ENCODE results near the gene CRACR2B.
A peak's percentile ranks its signal among the peaks of the same experiment; 100 is the strongest.

The CRACR2B gene

DNA sequence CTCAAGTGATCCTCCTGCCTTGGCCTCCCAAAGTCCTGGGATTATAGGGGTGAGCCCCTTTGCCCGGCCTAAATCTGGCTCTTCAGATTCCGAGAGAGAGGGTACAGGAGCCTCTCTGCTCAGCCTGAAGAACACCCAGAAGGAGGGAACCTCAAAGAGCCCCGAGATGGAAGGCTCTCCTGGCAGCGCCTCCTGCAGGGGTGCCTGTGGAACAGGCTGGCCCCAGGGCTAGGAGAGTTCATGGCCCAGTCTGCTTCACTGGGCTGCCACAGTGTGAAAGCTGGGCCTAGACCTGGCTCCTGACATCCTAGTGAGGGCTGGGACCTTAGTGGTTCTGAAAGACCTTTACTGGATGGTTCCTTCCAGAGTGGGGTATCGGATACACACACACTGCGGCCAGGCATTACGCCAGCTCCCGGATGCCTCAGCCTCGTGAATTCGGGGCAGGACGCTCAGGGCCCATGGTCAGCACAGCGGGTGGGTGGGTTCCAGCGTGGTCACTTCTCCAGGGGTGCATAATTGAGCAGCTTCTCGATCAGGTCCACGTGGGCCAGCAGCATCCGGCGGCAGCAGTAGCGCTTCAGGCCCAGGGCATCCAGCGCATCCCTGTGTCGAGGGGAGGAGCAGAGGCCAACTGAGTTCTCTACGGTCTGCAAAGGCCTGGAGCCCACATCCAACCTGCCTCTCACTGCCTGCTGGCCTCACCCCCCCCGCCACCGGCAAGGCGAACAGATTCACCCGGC is 12.3 kb downstream of the CRACR2B start:
- DNase-seq: no peak

- no peak for DNase-seq
Measured at GRCh38 chr11:841981-842369, 14.3 kb downstream of the CRACR2B start.

DNA sequence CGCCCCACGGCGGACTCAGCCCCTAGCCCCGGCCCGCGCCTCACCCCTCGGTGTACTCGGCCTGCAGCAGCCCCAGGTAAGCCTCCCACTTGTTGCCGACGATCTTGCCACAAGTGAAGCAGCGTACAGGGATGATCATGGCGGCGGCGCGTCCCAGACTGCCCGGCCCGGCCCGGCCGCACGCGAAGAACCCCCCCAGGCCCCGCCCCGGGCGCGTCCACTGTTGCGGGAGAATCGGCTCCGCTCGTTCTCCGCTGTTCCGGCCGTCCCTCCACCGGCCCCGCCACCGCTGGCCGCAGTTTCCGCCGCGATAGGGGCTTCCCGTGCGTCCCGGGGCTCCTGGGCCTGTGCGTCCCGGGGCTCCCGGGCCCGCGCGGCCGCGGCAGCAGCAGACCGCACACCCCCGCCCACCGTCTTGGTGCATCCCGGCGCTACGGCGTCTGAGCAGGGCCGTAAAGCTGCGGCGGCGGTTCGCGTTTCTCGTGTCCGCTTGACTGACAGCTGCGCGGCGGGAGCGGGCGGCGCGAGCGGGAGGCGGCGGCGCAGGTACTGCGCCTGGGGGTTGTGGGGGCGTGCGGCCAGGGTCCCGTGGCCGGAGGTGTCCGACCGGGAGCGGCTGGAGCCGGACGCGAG is 14.8 kb downstream of the CRACR2B start, which contains the start of the genes POLR2L and TSPAN4:
Gene POLR2L (minus strand): TSS at position 160 of the 633 bp plus-strand sequence. CDS start 21 bp downstream, at position 139.
Gene TSPAN4 (plus strand): TSS at position 483 of the 633 bp plus-strand sequence. CDS start 7,453 bp downstream, outside the sequence.
- DNase-seq: peak; percentile 78 to 93 (median 81)

- no peak for DNase-seq
Measured at GRCh38 chr11:843086-843734, 15.5 kb downstream of the CRACR2B start.

DNA sequence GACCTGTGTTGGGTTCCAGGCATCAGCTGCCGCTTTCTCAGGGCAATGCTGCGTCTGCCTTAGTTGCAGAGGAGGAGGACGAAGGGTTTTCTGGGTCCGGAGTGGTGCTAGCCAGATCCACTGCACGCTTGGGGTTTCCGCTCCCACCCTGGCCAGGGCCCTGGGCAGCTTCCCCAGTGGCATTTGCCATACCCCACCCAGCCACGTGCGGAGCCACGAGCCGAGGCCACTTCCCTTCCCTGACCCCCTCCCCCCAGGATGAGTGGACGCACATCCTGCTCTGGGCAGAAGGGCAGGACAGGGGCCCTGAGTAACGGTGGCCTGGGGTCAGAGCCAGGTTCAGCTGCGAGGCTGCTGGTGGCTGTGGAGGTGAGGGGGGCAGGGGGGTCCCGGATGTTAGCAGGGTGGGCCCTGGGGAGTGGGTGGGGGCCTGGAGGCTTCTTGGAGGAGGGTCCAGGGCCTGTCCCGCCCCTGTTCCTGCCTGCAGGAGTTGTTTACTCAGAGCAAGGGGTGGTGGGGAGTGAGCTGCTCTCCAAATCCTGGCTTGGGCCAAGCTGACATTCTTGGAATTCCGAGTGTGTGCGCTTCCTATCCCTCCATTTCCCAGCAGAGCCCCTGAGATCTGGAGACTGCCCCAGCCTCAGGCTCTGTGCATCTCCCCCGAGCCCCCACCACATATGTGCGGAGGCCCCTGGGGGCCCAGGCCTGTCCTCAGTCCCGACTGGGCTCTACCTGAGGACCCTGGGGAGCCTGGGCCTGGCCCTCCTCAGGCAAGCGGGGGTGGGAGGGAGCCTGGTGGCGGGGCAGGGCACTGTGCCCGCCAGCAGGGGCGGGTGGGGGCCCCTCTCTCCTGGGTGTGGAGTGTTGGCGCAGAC is 16.3 kb downstream of the CRACR2B start:
- DNase-seq: no peak

DNA sequence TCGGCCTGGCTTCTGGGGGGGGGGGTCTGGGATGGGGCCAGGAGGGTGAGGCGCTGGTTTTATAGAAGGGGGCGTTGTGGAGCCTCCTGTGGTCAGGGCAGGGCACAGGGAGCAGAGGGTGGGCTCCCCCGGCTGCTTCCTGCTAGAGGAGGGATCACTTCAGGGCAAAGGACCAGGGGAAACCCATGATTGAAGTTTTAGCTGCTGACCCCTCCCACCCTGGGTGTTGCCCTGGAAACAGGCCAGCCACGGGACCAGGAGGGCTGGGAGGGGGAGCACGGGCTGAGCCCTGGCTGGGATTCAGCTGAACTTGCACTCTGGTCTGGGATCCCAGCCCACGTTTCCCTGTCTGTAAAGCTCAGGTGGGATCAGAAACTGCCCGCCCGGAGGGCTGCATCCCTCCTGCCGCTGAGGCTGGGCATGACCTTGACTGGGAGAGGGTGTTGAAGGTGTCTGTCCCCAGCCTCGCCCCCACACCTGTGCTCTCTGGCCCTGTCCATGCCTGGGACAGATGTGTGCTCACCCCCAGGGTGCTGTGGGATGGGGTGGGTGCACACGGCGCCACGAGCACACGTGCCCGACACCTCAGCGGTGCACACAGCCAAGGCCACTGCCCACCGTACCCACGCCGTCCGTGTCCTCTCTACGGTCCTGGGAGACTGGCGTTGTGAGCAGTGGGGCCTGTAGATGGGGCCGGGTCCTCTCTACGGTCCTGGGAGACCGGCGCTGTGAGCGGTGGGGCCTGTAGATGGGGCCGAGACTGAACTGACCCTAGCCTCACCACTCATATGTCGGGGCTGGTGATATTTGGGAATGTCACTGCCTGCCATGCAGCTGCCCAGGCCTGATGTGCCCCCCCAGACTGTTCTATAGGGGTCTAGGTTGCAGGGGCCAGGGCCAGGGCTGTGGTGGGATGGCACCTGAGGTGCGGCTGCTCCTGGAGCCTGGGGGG is 17.2 kb downstream of the CRACR2B start:
- no peak for DNase-seq

DNA sequence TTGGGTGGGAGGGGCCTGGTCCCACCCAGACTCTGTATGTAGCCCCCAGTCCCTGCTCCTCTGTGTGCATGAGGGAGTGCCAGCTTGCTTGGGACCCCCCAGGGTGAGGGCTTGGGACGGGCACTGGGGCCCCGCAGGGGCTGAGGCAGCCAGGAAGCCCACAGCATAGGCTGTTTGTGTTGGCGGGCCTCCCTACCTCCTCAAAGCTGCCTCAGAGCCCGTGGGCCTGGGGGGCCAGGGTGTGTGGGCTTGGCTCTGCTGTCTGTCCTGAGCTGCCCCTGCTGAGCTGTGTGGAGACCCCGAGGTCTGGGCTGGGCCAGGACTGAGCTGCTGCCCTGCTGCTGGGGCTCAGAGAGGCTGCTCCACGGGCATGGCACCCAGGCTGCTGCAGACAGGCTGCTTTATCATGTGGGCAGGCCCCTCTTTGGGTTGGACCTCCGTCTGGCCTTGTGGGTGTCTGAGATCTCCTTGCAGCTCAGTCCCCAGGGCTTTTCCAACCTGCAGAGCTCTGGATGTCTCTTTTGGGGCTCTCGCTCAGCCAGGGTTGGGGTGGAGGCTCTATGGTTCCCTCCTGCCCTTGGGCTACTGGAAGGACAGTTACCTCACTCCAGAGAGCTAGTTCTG is 18.3 kb downstream of the CRACR2B start:
- DNase-seq: no peak

GRCh38 chr11:846496-847098 is 18.9 kb downstream of the CRACR2B start:
- DNase-seq: no peak

GRCh38 chr11:847876-848275 is 20.2 kb downstream of the CRACR2B start:
- no peak for DNase-seq

DNA sequence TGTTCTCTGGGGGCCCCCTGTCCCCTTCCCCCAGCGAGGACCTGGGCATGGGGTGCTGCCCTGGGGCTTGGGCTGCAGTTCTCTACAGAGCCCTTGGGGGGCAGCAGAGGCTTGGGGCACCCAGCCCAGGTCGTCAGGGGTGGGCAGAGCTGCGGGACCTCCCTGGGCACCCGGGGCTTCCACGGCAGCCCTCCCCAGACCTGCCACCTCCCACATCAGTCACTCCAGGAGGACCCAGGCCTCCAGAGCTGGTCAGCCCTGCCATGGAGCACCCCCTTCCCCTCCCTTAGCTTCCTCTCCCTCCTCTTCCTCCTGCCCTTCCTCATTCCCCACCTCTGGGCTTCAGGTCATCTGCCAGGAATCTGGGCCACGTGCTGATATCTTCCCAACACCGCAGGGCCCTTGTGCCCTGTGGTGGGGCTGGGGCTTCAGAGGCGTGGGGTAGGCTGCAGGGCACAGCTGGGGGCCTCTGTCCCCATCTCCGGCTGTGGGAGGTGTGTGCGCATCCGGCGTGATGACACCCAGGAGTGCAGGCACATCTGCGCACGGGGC is 20.7 kb downstream of the CRACR2B start:
- peak; percentile 39 to 60 (median 51) for DNase-seq

- peak in 2 of 5 experiments; percentile 15 to 39 for DNase-seq
Measured at GRCh38 chr11:849104-849824, 21.5 kb downstream of the CRACR2B start.

GRCh38 chr11:849951-850774 is 22.4 kb downstream of the CRACR2B start:
- DNase-seq: no peak

GRCh38 chr11:850775-851763 is 23.4 kb downstream of the CRACR2B start:
- DNase-seq: peak in 1 of 5 experiments; percentile 24

- no peak for DNase-seq
Measured at GRCh38 chr11:852762-853161, 25.0 kb downstream of the CRACR2B start.

DNA sequence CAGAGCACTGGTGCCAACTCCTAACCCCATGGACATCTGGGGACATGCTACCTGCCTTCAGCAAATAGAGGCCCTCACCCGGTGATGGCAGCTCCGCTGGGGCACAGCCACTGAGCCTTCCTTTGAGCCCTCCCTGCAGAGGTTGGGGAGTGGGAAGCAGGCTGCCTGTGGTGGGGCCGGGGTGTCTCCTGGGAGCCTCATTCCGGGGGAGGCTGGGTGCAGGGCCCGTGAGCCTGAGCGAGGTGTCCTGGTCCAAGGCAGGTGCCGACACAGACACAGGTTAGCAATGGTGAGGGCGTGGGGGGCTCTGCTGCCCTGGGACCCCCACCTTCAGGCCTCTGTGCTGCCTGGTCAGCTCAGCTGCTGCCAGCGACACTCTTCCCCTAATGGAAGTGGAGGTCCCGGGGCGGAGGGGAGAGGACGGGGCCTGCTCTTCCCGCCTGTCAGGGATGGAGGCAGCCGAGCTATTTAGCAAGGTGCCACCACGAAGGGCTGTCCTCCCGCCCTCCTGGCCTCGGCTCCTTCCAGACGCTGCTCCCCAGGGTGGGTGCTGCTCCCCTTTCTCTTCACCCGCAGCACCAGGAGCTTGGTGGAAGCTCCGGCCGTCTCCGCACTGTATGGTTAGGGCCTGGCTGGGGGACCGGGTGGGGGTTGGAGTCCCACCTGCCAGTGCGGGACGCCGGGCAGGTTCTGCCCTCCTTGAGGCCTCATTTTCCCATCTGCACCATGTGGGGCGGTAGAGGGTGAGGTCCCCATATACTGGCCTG is 26.1 kb downstream of the CRACR2B start:
- no peak for DNase-seq

- DNase-seq: no peak
Measured at GRCh38 chr11:854601-855329, 27.0 kb downstream of the CRACR2B start.

Data from T-helper 2 cell (primary cell).